Body of pancreas (tissue), 4 donors: ENCODE data around the gene DGCR6L. TPM values are rescaled to one million over a fixed set of nuclear protein-coding genes. Genes with fewer than 3 reads are reported as not detected.
"Not testable (repeated sequence)": the region's sequence is repeated elsewhere in the genome, so short reads cannot be mapped to it uniquely, and the experiment has no call there.

ENCODE experiments used
- ATAC-seq: fragments of 150-250 bp; one replicate; pipeline ENCODE4 v1.9.1; 2016
- DNase-seq, 4 donors: peaks; one replicate each; pipeline ENCODE4 v3.0.0-alpha.2; 2019
- H3K27ac ChIP-seq, 4 donors: fragments of 200-600 bp; sonication (generic); 1 replicate in 3 of 4; 2 replicates in 1 of 4; pipeline versions ENCODE4 v1.5.1 to v1.6.1; 2016 to 2019; ENCODE audit warnings: mild to moderate bottlenecking in 1 of 4, mixed read lengths in 1 of 4, moderate library complexity in 1 of 4
- H3K27me3 ChIP-seq, 2 donors: fragments of 200-600 bp; sonication (generic); one replicate each; pipeline ENCODE4 v1.6.0; 2016; ENCODE audit warnings: mild to moderate bottlenecking in 1 of 2
- H3K36me3 ChIP-seq, 2 donors: fragments of 200-600 bp; sonication (generic); replicated peaks in 1 of 2; 2 replicates each; pipeline ENCODE4 v1.5.1; 2016; ENCODE audit warnings: low read depth in 2 of 2; ENCODE audit not compliant: insufficient read depth in 1 of 2
- H3K4me1 ChIP-seq: fragments of 200-600 bp; sonication (generic); one replicate; pipeline ENCODE4 v1.6.0; 2016
- H3K4me3 ChIP-seq, 2 donors: fragments of 200-600 bp; sonication (generic); 1 replicate in 1 of 2; 2 replicates in 1 of 2; pipeline ENCODE4 v1.5.1; 2016 to 2019
- H3K9me3 ChIP-seq, 3 donors: fragments of 200-600 bp; sonication (generic); 1 replicate in 2 of 3; 2 replicates in 1 of 3; pipeline ENCODE4 v1.5.1; 2016
- POLR2A ChIP-seq, 3 donors: fragments of 450-650 bp; IDR thresholded peaks; one replicate each; pipeline ENCODE4 v1.6.1; 2016; ENCODE audit warnings: antibody characterized with exemption in 3 of 3, mild to moderate bottlenecking in 2 of 3
- WGBS, 2 donors: methylation state at CpG; one replicate each; pipeline ENCODE4 v1.1.5; 2017; 5-methylcytosine and 5-hydroxymethylcytosine counted together
- intact Hi-C: fragments of 100-400 bp; cut with DNase I; formaldehyde crosslinking; loops from one replicate; pipeline ENCODE4 v1.15.1; 2023
- total RNA-seq, 2 donors: library from RNA; depleted of rRNA; stranded (reverse); fragments of >200 nt; gene quantifications; one replicate each; pipeline ENCODE4 v1.1.0, GENCODE V29; 2016
- TF ChIP-seq, protein P1 (sequence below), 7 experiments: fragments of 450-650 bp in 4 of 7; fragments of 200-600 bp in 3 of 7; sonication (generic) in 3 of 7; IDR thresholded peaks; one replicate each; pipeline ENCODE4 v1.5.1; 2016 to 2019; ENCODE audit warnings: antibody characterized with exemption in 7 of 7

The DGCR6L gene
- total RNA-seq, 2 donors from 2014 or later: 24.4 to 52.4 TPM

DNA sequence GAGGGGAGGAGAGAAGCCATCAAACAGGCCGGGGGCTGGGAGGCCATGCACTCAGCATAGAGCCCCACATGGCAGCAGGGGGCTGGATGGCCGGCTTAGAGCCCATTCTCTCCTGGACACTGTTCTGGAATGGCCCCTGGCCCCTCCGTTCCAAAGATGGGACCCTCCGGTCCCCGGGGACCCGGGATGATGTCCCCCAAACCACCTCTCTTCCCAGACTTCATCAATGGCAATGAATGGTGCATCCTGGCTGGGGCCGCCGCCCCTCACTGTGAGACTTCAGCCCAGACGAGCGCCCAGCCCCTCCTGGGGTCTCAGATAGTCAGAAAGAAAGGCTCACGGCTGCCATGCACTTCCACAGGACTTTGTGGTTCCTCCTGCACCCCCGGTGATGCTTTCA is 38.0 kb downstream of the DGCR6L start:
- Histone ChIP-seq H3K27ac (no peak overlapping the region), H3K4me3 (no peak overlapping the region), H3K9me3 (no peaks in the 10 kb centered on the region), H3K4me1 (no peaks in the 10 kb centered on the region), H3K36me3 (no peaks in the 10 kb centered on the region), H3K27me3 (no peaks in the 10 kb centered on the region)
- DNase-seq (no peak), ATAC-seq (no peak)
- TF ChIP-seq, protein P1, sequence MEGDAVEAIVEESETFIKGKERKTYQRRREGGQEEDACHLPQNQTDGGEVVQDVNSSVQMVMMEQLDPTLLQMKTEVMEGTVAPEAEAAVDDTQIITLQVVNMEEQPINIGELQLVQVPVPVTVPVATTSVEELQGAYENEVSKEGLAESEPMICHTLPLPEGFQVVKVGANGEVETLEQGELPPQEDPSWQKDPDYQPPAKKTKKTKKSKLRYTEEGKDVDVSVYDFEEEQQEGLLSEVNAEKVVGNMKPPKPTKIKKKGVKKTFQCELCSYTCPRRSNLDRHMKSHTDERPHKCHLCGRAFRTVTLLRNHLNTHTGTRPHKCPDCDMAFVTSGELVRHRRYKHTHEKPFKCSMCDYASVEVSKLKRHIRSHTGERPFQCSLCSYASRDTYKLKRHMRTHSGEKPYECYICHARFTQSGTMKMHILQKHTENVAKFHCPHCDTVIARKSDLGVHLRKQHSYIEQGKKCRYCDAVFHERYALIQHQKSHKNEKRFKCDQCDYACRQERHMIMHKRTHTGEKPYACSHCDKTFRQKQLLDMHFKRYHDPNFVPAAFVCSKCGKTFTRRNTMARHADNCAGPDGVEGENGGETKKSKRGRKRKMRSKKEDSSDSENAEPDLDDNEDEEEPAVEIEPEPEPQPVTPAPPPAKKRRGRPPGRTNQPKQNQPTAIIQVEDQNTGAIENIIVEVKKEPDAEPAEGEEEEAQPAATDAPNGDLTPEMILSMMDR (IDR thresholded peaks at IDR 0.05): no peak
- no peak for TF ChIP-seq POLR2A (IDR thresholded peaks at IDR 0.05)
- intact Hi-C loops: no loop called here
- 79 to 86% methylated on average over 5 to 10 of the region's 12 CpGs for WGBS, 2 donors

- H3K27me3 ChIP-seq, H3K27ac ChIP-seq, H3K9me3 ChIP-seq, DNase-seq, H3K4me3 ChIP-seq, H3K36me3 ChIP-seq, ATAC-seq, intact Hi-C loops, H3K4me1 ChIP-seq: not testable (repeated sequence)
- 75 to 100% methylated on average over 1 to 9 of the region's 9 CpGs for WGBS, 2 donors
Observed at GRCh38 chr22:20281473-20281872, 38.4 kb downstream of the DGCR6L start.

- ATAC-seq (no peak), DNase-seq (no peak)
- Histone ChIP-seq H3K27me3 (no peaks in the 10 kb centered on the region), H3K27ac (no peak overlapping the region), H3K36me3 (no peaks in the 10 kb centered on the region), H3K4me1 (no peaks in the 10 kb centered on the region), H3K4me3 (no peak overlapping the region), H3K9me3 (no peaks in the 10 kb centered on the region)
- WGBS, 2 donors: 80% methylated on average over 1 to 10 of the region's 12 CpGs
- intact Hi-C loops: no loop called here
- TF ChIP-seq, protein P1 (IDR thresholded peaks at IDR 0.05): no peak
- no peak for TF ChIP-seq POLR2A (IDR thresholded peaks at IDR 0.05)
Observed at GRCh38 chr22:20280866-20281265, 39.0 kb downstream of the DGCR6L start.

- DNase-seq, ATAC-seq, H3K27me3 ChIP-seq, H3K4me3 ChIP-seq, H3K9me3 ChIP-seq, H3K4me1 ChIP-seq, intact Hi-C loops, H3K36me3 ChIP-seq, H3K27ac ChIP-seq: not testable (repeated sequence)
- WGBS, 2 donors: 78 to 83% methylated on average over 14 of the region's 21 CpGs
Observed at GRCh38 chr22:20280163-20280562, 39.7 kb downstream of the DGCR6L start.

DNA sequence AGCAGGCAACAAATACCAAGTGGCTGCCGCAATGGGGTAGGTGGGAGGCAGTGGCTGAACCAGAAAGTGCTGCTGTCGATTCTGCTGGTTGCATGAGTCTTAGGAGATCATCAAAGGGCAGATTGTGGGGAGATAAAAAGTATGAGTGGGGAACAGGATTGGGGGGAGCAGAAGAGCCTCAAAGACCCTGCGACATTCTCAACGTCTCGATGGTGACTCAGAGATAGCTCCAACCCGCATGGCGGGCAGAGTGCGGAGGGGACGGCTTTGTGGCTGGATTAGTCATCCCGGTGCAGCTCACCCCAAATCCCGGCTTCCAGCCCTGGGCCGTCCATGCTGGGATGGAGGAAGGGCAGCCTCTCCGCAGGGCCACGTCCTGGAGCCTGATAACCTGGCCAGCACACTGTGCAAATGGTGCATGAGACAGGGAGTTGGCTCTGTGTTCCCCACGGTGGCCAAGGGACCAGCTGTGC is 40.2 kb downstream of the DGCR6L start:
- ATAC-seq (no peak), DNase-seq (no peak)
- no peaks in the 10 kb centered on the region for H3K36me3 ChIP-seq
- no peak overlapping the region for H3K4me3 ChIP-seq
- no peak for TF ChIP-seq POLR2A (IDR thresholded peaks at IDR 0.05)
- TF ChIP-seq, protein P1 (IDR thresholded peaks at IDR 0.05): no peak
- H3K9me3 ChIP-seq: no peaks in the 10 kb centered on the region
- no peak overlapping the region for H3K27ac ChIP-seq
- no peaks in the 10 kb centered on the region for H3K27me3 ChIP-seq
- no peaks in the 10 kb centered on the region for H3K4me1 ChIP-seq
- intact Hi-C loops: no loop called here
- WGBS, 2 donors: 68 to 74% methylated on average over 15 of the region's 15 CpGs

DNA sequence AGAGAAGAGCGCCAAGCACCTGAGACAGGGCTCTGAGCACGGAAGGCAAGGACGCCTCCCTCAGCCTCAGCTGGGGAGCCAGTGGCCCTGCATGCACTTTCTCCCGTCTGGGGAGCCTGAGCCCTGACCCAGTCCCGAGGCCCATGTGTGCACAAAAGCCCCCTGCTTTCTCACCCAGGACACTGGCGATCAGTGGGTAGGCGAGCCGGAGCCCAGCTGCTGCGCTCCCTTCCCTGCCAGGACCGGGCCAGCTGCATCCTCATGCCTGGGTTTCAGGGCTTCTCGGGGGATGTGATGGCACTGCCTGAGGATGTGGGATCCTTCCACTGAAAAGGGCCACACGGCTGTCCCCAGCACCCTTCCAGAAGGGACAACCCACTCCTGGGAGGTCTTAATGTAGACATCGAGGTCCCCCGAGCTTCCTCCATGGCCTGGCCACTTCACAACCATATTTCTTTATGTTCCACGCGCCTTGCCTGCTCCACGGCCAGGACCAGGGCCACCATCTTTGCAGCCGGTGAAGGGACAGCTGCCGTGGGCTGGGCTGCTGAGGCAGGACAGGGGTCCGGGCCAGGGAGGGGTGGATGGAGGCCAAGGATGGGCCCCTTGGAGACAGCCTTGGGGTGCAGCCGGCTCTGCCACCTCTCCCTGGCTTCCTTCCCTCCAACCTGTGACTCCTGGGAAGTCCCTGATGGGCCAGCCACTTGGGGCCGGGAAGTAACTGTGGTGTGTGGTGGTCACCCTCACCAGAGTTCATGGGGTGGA is 41.0 kb downstream of the DGCR6L start:
- 80% methylated on average over 17 of the region's 22 CpGs; no CpG with 5 or more reads in 1 of the 2 donors for WGBS, 2 donors
- ATAC-seq, H3K36me3 ChIP-seq, H3K27ac ChIP-seq, H3K4me3 ChIP-seq, DNase-seq, H3K27me3 ChIP-seq, H3K4me1 ChIP-seq, H3K9me3 ChIP-seq, intact Hi-C loops: not testable (repeated sequence)

GRCh38 chr22:20277936-20278635 is 41.8 kb downstream of the DGCR6L start:
- H3K27ac ChIP-seq, H3K9me3 ChIP-seq, ATAC-seq, H3K4me3 ChIP-seq, intact Hi-C loops, H3K27me3 ChIP-seq, DNase-seq, H3K36me3 ChIP-seq, H3K4me1 ChIP-seq: not testable (repeated sequence)
- 66 to 72% methylated on average over 5 to 12 of the region's 18 CpGs for WGBS, 2 donors
